BLaER1 treated with 17β-estradiol and CSF1 and Interleukin-3, amounts not matched to agents 10 nM and 100 nM (cell line): ENCODE data around the gene MYLK.
A peak's percentile ranks its signal among the peaks of the same experiment; 100 is the strongest.

Source experiments
- H3K27ac ChIP-seq, 11 experiments: shearing (Covaris generic); formaldehyde crosslinking; 2 replicates each; pipeline ENCODE4 v1.8.1; 2022
- H3K27me3 ChIP-seq, 11 experiments: shearing (Covaris generic); formaldehyde crosslinking; 2 replicates each; pipeline ENCODE4 v1.8.1; 2022
- H3K36me3 ChIP-seq, 11 experiments: shearing (Covaris generic); formaldehyde crosslinking; 2 replicates each; pipeline ENCODE4 v1.8.1; 2022
- H3K4me1 ChIP-seq, 10 experiments: shearing (Covaris generic); formaldehyde crosslinking; 2 replicates each; pipeline ENCODE4 v1.8.1; 2022
- H3K4me2 ChIP-seq, 11 experiments: shearing (Covaris generic); formaldehyde crosslinking; 2 replicates each; pipeline ENCODE4 v1.8.1; 2022
- H3K4me3 ChIP-seq, 10 experiments: shearing (Covaris generic); formaldehyde crosslinking; 2 replicates each; pipeline ENCODE4 v1.8.1; 2022
- H3K9ac ChIP-seq, 11 experiments: shearing (Covaris generic); formaldehyde crosslinking; 2 replicates each; pipeline ENCODE4 v1.8.1; 2022
- H3K9me3 ChIP-seq, 11 experiments: shearing (Covaris generic); formaldehyde crosslinking; replicated peaks in 1 of 11; 2 replicates each; pipeline ENCODE4 v1.8.1; 2022
- H4K20me1 ChIP-seq, 11 experiments: shearing (Covaris generic); formaldehyde crosslinking; 2 replicates each; pipeline ENCODE4 v1.8.1; 2022
- Cebpa-rat ChIP-seq, 11 experiments: shearing (Covaris generic); IDR thresholded peaks; 2 replicates each; pipeline ENCODE4 v1.8.1; 2022

Gene MYLK

GRCh38 chr3:123590685-123591450 lies 293.3 kb downstream of the MYLK start:
- H3K9me3 ChIP-seq: peaks cover 54 to 65% (median 60%) of the 10 kb centered on the region in 11 experiments
- no peak overlapping the region for H3K9ac ChIP-seq
- H3K4me1 ChIP-seq: peaks cover 5 to 12% (median 11%) of the 10 kb centered on the region in 10 experiments; a peak in 15 of 20 replicates
- peak overlapping the region in 5 of 10 experiments; percentile 6 to 39 (median 34); a peak in 5 of 20 replicates for H3K4me3 ChIP-seq
- H4K20me1 ChIP-seq: no peaks in the 10 kb centered on the region
- TF ChIP-seq Cebpa-rat (IDR thresholded peaks at IDR 0.05): no peak
- no peaks in the 10 kb centered on the region for H3K27me3 ChIP-seq
- no peak overlapping the region for H3K4me2 ChIP-seq
- H3K27ac ChIP-seq: no peak overlapping the region
- H3K36me3 ChIP-seq: peaks cover 20 to 63% (median 53%) of the 10 kb centered on the region in 11 experiments; a peak in 21 of 22 replicates

GRCh38 chr3:123587401-123587800 lies 296.7 kb downstream of the MYLK start:
- Histone ChIP-seq H4K20me1 (no peaks in the 10 kb centered on the region; a peak in 2 of 22 replicates), H3K4me1 (peaks cover 18 to 30% (median 24%) of the 10 kb centered on the region in 10 experiments), H3K27ac (no peak overlapping the region), H3K36me3 (peaks cover 20 to 57% (median 53%) of the 10 kb centered on the region in 11 experiments; a peak in 21 of 22 replicates), H3K4me3 (no peak overlapping the region), H3K27me3 (no peaks in the 10 kb centered on the region), H3K9me3 (peaks cover 54 to 63% (median 58%) of the 10 kb centered on the region in 11 experiments), H3K9ac (no peak overlapping the region), H3K4me2 (no peak overlapping the region)
- no peak for TF ChIP-seq Cebpa-rat (IDR thresholded peaks at IDR 0.05)

DNA sequence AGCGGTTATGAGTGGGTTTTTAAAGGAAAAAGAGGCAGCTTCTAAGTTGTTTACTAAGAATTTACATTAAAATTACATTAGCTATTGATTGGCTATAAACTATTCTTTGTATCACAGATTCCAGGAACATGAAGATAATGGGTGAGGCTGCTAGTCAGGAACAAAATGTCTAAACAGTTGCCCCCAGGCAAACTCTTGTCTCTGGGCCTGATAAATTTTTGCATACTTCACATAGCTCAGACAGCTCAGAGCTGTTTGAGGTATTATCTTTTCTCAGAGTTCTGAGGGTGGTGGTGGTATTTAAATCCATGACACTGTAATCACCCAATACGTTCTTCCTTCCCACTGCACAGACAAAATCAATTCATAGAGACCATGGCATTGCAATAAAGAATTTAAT lies 297.2 kb downstream of the MYLK start:
- Histone ChIP-seq H3K4me1 (peaks cover 21 to 35% (median 28%) of the 10 kb centered on the region in 10 experiments), H3K27ac (no peak overlapping the region), H3K9ac (no peak overlapping the region), H4K20me1 (no peaks in the 10 kb centered on the region; a peak in 2 of 22 replicates), H3K9me3 (peaks cover 49 to 58% (median 54%) of the 10 kb centered on the region in 11 experiments), H3K4me2 (peak overlapping the region in 8 of 11 experiments; percentile 75 to 96 (median 88); a peak in 14 of 22 replicates), H3K4me3 (peak overlapping the region in 3 of 10 experiments; percentile 91 to 99 (median 94); a peak in 3 of 20 replicates), H3K27me3 (no peaks in the 10 kb centered on the region), H3K36me3 (peaks cover 19 to 54% (median 48%) of the 10 kb centered on the region in 11 experiments; a peak in 21 of 22 replicates)
- TF ChIP-seq Cebpa-rat (IDR thresholded peaks at IDR 0.05): no peak

- Histone ChIP-seq H3K36me3 (peaks cover 17 to 54% (median 47%) of the 10 kb centered on the region in 11 experiments), H3K9me3 (peaks cover 41 to 50% (median 46%) of the 10 kb centered on the region in 11 experiments), H3K4me1 (peaks cover 21 to 35% (median 29%) of the 10 kb centered on the region in 10 experiments), H3K27me3 (no peaks in the 10 kb centered on the region), H3K4me2 (peak overlapping the region; percentile 75 to 96 (median 87)), H3K27ac (peak overlapping the region; percentile 13 to 94 (median 89); a peak in 20 of 22 replicates), H3K4me3 (peak overlapping the region; percentile 87 to 99 (median 94)), H3K9ac (peak overlapping the region; percentile 75 to 91 (median 86)), H4K20me1 (no peaks in the 10 kb centered on the region; a peak in 2 of 22 replicates)
- no peak for TF ChIP-seq Cebpa-rat (IDR thresholded peaks at IDR 0.05)
Measured at GRCh38 chr3:123586131-123586530, 298.0 kb downstream of the MYLK start.

DNA sequence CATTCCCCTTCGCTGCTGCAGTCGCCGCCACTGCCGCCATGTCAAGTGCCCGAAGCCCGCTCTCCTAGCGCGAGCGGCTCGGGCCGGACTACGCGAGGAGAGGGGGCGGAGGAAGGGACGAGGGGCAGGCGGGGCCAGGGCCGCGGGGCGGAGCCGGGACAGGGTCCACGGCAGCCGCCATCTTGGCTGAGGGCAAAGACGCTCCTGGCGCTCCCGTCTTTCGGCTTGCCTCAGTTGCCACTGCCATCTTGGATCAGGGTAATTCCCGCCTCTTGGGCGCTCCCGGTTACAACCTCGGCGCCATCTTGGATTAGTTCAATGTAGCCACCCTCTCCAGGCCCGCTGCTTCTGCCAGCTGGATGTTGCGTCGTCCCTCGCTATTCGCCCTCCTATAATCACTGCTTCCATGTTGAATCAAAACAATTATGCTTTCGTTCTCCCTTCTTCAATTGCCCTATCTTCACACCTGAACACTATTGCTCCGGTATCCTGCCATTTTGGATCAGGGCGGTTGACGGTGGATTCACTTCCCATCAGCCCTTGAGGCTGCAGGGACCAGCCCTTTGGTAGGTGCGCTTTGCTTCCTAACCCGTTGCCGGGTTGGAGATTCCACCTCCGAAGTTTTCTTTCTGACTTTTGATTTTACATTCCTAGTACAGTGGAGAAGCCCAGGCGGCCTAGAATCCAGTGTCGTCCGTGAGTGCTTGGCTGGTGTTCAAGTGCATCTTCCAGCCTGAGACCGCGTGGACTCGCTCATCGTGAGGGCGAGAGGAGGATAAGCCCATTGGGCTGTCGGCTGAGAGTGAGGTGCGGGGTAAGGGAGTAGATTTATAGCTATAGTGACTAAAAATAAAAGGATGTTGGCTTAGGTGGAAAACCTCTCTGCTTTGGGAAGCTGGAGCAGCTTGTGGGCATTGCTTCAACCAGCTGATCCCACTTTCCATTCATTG lies 298.9 kb downstream of the MYLK start, which contains the start of gene HACD2:
HACD2 (minus strand) TSS at position 66 of the 950 bp plus-strand sequence; CDS start at position 40, 26 bp downstream.
- H3K27ac ChIP-seq: peak within 1 kb of the TSS; percentile 79 to 94 (median 89)

DNA sequence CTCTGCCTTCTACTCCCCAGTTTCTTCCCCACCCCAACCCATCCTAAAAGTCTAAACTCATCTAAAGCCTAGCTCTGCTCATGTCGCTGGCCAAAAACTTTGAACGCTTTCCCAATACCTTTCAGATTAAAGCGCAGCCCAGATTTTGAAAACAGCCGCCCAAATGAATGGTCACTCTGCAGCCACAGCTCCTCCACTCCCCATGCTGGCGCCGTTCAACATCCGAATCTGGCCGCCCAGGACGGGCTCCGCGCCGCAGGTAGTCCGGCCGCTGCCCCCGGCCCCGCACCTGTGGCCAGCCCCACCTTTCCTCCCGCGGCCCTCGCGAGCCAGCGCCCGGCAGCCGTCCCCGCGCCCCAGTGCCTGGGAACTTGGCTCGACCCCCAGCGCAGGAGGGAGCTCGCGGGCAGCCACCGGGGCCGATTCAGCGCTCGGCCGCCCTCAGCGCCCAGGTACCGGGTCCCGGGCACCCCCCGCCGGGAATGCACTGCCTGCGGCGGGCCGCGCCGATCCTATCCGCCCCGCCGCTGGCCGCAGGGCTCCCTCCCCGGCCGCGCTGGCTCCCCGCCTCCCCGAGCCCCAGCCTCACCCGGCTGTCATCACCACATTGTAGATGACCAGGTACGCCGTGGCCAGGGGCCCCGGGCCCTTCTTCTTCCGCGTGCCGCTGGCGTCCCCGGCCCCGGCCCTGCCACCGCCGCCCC lies 299.7 kb downstream of the MYLK start:
- Histone ChIP-seq H3K27ac (peak overlapping the region; percentile 57 to 94 (median 89); a peak in 21 of 22 replicates), H3K4me2 (peak overlapping the region; percentile 80 to 99 (median 93)), H3K36me3 (peaks cover 17 to 54% (median 46%) of the 10 kb centered on the region in 11 experiments), H4K20me1 (no peaks in the 10 kb centered on the region; a peak in 2 of 22 replicates), H3K9me3 (peaks cover 24 to 33% (median 29%) of the 10 kb centered on the region in 11 experiments), H3K9ac (peak overlapping the region; percentile 75 to 91 (median 86)), H3K4me1 (peaks cover 21 to 35% (median 29%) of the 10 kb centered on the region in 10 experiments), H3K4me3 (peak overlapping the region; percentile 87 to 99 (median 94)), H3K27me3 (no peaks in the 10 kb centered on the region)
- no peak for TF ChIP-seq Cebpa-rat (IDR thresholded peaks at IDR 0.05)

More for the DNA sequence above, 298.9 kb downstream of the MYLK start, which contains the start of gene HACD2:
- Histone ChIP-seq H4K20me1 (no peaks in the 10 kb centered on the region; a peak in 2 of 22 replicates), H3K36me3 (peaks cover 15 to 54% (median 46%) of the 10 kb centered on the region in 11 experiments), H3K9ac (peak within 1 kb of the TSS; percentile 75 to 91 (median 86)), H3K4me3 (peak within 1 kb of the TSS; percentile 87 to 99 (median 94)), H3K27me3 (no peaks in the 10 kb centered on the region), H3K4me1 (peaks cover 21 to 35% (median 29%) of the 10 kb centered on the region in 10 experiments), H3K4me2 (peak within 1 kb of the TSS; percentile 83 to 99 (median 93)), H3K9me3 (peaks cover 32 to 41% (median 37%) of the 10 kb centered on the region in 11 experiments)
- no peak for TF ChIP-seq Cebpa-rat (IDR thresholded peaks at IDR 0.05)

DNA sequence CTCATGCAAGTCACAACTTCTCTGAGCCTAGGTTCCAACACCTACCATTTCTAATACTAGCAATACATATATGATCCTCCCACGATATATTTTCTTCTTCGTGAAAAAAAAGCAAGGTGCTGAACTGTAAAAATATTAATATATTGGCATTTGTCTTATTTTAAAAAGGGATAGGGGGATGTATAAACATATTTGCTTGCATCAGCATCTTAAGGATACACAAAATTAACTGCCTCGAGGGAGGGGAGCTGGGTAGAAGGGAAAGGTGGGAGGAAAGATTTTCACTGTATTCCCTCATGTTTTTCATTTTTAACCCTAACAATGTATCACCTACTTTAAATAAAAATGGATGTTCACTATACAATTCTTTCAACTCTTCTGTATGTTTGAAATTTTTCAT lies 300.6 kb downstream of the MYLK start:
- TF ChIP-seq Cebpa-rat (IDR thresholded peaks at IDR 0.05): no peak
- H3K9me3 ChIP-seq: peaks cover 15 to 24% (median 20%) of the 10 kb centered on the region in 11 experiments
- no peak overlapping the region for H3K27ac ChIP-seq
- peak overlapping the region; percentile 87 to 99 (median 94); a peak in 19 of 20 replicates for H3K4me3 ChIP-seq
- peak overlapping the region in 8 of 11 experiments; percentile 75 to 91 (median 87); a peak in 7 of 22 replicates for H3K9ac ChIP-seq
- H3K36me3 ChIP-seq: peaks cover 25 to 54% (median 46%) of the 10 kb centered on the region in 11 experiments
- peak overlapping the region; percentile 80 to 99 (median 93) for H3K4me2 ChIP-seq
- no peaks in the 10 kb centered on the region; a peak in 2 of 22 replicates for H4K20me1 ChIP-seq
- peaks cover 21 to 35% (median 29%) of the 10 kb centered on the region in 10 experiments for H3K4me1 ChIP-seq
- H3K27me3 ChIP-seq: no peaks in the 10 kb centered on the region
